Breast epithelium (tissue), 4 donors: ENCODE measurements around the gene TMPRSS11D. TPM values are rescaled to one million over a fixed set of nuclear protein-coding genes. Genes with fewer than 3 reads are reported as not detected.

ENCODE experiments used
- DNase-seq, 2 donors: peaks; one replicate each; pipeline ENCODE4 v3.0.0-alpha.2; 2019; ENCODE audit warnings: low spot score in 2 of 2
- H3K27ac ChIP-seq, 2 donors: fragments of 200-600 bp; sonication (generic) in 1 of 2; one replicate each; pipeline ENCODE4 v1.5.1; 2016 to 2019; ENCODE audit warnings: mild to moderate bottlenecking in 1 of 2
- H3K27me3 ChIP-seq, 2 donors: fragments of 200-600 bp; sonication (generic) in 1 of 2; one replicate each; pipeline versions ENCODE4 v1.5.1 to v1.6.0; 2017 to 2019; ENCODE audit warnings: control low read depth in 1 of 2, mild to moderate bottlenecking in 1 of 2
- H3K36me3 ChIP-seq: fragments of 200-600 bp; one replicate; pipeline ENCODE4 v1.5.1; 2019
- H3K4me1 ChIP-seq, 2 donors: fragments of 200-600 bp; sonication (generic); one replicate each; pipeline ENCODE4 v1.5.1; 2016 to 2019; ENCODE audit warnings: control low read depth in 1 of 2
- H3K4me3 ChIP-seq, 3 donors: fragments of 200-600 bp; sonication (generic); 1 replicate in 2 of 3; 2 replicates in 1 of 3; pipeline ENCODE4 v1.5.1; 2016 to 2019; ENCODE audit warnings: mild to moderate bottlenecking in 3 of 3, moderate library complexity in 2 of 3
- H3K9me3 ChIP-seq, 2 donors: fragments of 200-600 bp; sonication (generic) in 1 of 2; one replicate each; pipeline ENCODE4 v1.5.1; 2016 to 2019; ENCODE audit warnings: control low read depth in 1 of 2
- CTCF ChIP-seq, 3 donors: fragments of 450-650 bp; IDR thresholded peaks; one replicate each; pipeline ENCODE4 v1.5.1; 2016 to 2017; ENCODE audit warnings: antibody characterized with exemption in 3 of 3, mild to moderate bottlenecking in 3 of 3, moderate library complexity in 3 of 3
- POLR2A ChIP-seq: fragments of 450-650 bp; IDR thresholded peaks from one replicate; pipeline ENCODE4 v1.6.1; 2016; ENCODE audit warnings: antibody characterized with exemption, mild to moderate bottlenecking, moderate library complexity
- POLR2AphosphoS5 ChIP-seq, 3 donors: sonication (generic); formaldehyde crosslinking; IDR thresholded peaks; one replicate each; pipeline ENCODE4 v1.6.1; 2017; ENCODE audit warnings: antibody characterized with exemption in 3 of 3
- intact Hi-C: fragments of 100-400 bp; cut with DNase I; formaldehyde crosslinking; loops from one replicate; pipeline ENCODE4 v1.15.1; 2023; ENCODE audit warnings: low total_unique reads
- total RNA-seq, 3 donors: library from RNA; depleted of rRNA; stranded (reverse); fragments of >200 nt; gene quantifications; one replicate each; pipeline ENCODE4 v1.1.0, GENCODE V29; 2016

TMPRSS11D gene
- total RNA-seq, 3 donors from 2014 or later, result not detected

- intact Hi-C loops, result no loop called here
- no peak overlapping the region for H3K27ac ChIP-seq
- no peak overlapping the region for H3K4me3 ChIP-seq
- H3K9me3 ChIP-seq, result peaks cover 0 to 6% of the 10 kb centered on the region in 2 donors
- no peaks in the 10 kb centered on the region for H3K27me3 ChIP-seq
- no peak for DNase-seq
- no peaks in the 10 kb centered on the region for H3K4me1 ChIP-seq
- H3K36me3 ChIP-seq, result no peaks in the 10 kb centered on the region
- TF ChIP-seq POLR2AphosphoS5 (IDR thresholded peaks at IDR 0.05), result no peak
- TF ChIP-seq CTCF (IDR thresholded peaks at IDR 0.05), result no peak
- TF ChIP-seq POLR2A, result no peak
These were observed 9.1 kb upstream of the TMPRSS11D start for GRCh38 chr4:67892905-67893304.

GRCh38 chr4:67892253-67892652, 8.5 kb upstream of the TMPRSS11D start:
- Histone ChIP-seq H3K4me3 (no peak overlapping the region), H3K27ac (no peak overlapping the region), H3K27me3 (no peaks in the 10 kb centered on the region), H3K4me1 (no peaks in the 10 kb centered on the region), H3K36me3 (no peaks in the 10 kb centered on the region), H3K9me3 (peaks cover 0 to 6% of the 10 kb centered on the region in 2 donors)
- no peak for DNase-seq
- intact Hi-C loops, result no loop called here
- no peak for TF ChIP-seq POLR2AphosphoS5 (IDR thresholded peaks at IDR 0.05)
- no peak for TF ChIP-seq CTCF (IDR thresholded peaks at IDR 0.05)

GRCh38 chr4:67891645-67892044, 7.8 kb upstream of the TMPRSS11D start:
- H3K36me3 ChIP-seq, result no peaks in the 10 kb centered on the region
- H3K4me3 ChIP-seq, result no peak overlapping the region
- no peak overlapping the region for H3K27ac ChIP-seq
- H3K27me3 ChIP-seq, result no peaks in the 10 kb centered on the region
- peaks cover 0 to 4% of the 10 kb centered on the region in 2 donors for H3K9me3 ChIP-seq
- intact Hi-C loops, result no loop called here
- no peak for DNase-seq
- H3K4me1 ChIP-seq, result no peaks in the 10 kb centered on the region
- no peak for TF ChIP-seq POLR2A
- no peak for TF ChIP-seq POLR2AphosphoS5 (IDR thresholded peaks at IDR 0.05)
- no peak for TF ChIP-seq CTCF (IDR thresholded peaks at IDR 0.05)

DNA sequence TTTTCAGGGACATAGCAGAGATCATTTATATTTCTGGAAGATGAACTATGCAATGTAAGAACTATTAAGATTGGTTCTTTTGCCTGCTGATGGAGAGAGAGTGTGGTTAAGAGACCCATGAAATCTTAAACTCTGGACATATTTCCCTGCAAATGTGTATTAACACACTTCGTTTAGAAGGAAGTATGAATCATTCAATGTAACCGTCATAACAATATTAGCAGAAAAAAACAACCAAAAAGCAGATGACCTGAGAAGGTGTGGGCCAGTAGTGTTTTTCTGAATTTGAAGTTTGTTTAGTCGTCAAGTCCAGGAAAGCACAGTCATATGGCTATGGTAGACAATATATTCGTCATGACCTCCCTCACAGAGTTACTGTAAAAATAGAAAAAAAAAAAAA, 2.5 kb upstream of the TMPRSS11D start:
- H3K4me1 ChIP-seq, result no peaks in the 10 kb centered on the region
- no peaks in the 10 kb centered on the region for H3K27me3 ChIP-seq
- intact Hi-C loops, result no loop called here
- H3K4me3 ChIP-seq, result no peak overlapping the region
- TF ChIP-seq CTCF (IDR thresholded peaks at IDR 0.05), result no peak
- H3K27ac ChIP-seq, result no peak overlapping the region
- no peaks in the 10 kb centered on the region for H3K36me3 ChIP-seq
- no peak for DNase-seq
- H3K9me3 ChIP-seq, result no peaks in the 10 kb centered on the region

- Histone ChIP-seq H3K9me3 (no peaks in the 10 kb centered on the region), H3K4me3 (no peak overlapping the region), H3K36me3 (no peaks in the 10 kb centered on the region), H3K27ac (no peak overlapping the region), H3K4me1 (no peaks in the 10 kb centered on the region), H3K27me3 (no peaks in the 10 kb centered on the region)
- intact Hi-C loops, result no loop called here
- DNase-seq, result no peak
- TF ChIP-seq POLR2A (no peak), CTCF (IDR thresholded peaks at IDR 0.05) (no peak), POLR2AphosphoS5 (IDR thresholded peaks at IDR 0.05) (no peak)
These were observed 2.0 kb upstream of the TMPRSS11D start for GRCh38 chr4:67885762-67886161.
